Vagina (tissue), 2 donors: ENCODE data around the gene AHI1.

ENCODE experiments used
- POLR2A ChIP-seq, 2 donors: fragments of 450-650 bp; IDR thresholded peaks; one replicate each; pipeline ENCODE4 v1.6.1; 2017; ENCODE audit warnings: antibody characterized with exemption in 2 of 2, mild to moderate bottlenecking in 2 of 2, moderate library complexity in 2 of 2
- POLR2AphosphoS5 ChIP-seq, 2 donors: sonication (generic); formaldehyde crosslinking; IDR thresholded peaks; one replicate each; pipeline ENCODE4 v1.9.0; 2017; ENCODE audit warnings: antibody characterized with exemption in 2 of 2, mild to moderate bottlenecking in 2 of 2, low read depth in 1 of 2; ENCODE audit not compliant: insufficient read depth in 1 of 2
- TF ChIP-seq, protein P1 (sequence below), 3 experiments: fragments of 450-650 bp in 2 of 3; fragments of 200-600 bp in 1 of 3; sonication (generic) in 1 of 3; IDR thresholded peaks; one replicate each; pipeline ENCODE4 v1.5.1; 2017 to 2019; ENCODE audit warnings: antibody characterized with exemption in 3 of 3, mild to moderate bottlenecking in 2 of 3, moderate library complexity in 2 of 3

DNA sequence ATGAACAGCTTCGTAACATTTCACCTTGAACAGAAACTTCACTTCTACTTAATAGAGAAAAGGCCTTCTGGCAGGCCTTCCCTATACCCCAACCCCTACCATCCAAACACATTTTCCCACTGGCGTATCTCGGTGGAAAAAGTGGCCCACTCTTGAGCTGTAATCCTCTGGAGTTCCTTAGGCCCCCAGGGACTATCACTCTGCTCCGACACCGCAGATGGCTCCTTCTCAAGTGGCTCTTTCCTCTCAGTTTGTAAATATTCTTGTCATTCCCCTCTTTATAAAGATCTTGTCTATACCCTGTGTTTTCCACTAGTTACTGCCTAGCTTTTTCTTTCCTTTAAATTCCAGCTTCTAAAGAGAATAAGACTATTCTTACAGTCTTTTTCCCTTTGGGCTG lies 207.7 kb downstream of the AHI1 start:
- TF ChIP-seq POLR2AphosphoS5 (IDR thresholded peaks at IDR 0.05; ENCODE audit: insufficient read depth in 1 of 2, low read depth in 1 of 2) (no peak), POLR2A (IDR thresholded peaks at IDR 0.05) (no peak)
- TF ChIP-seq, protein P1, sequence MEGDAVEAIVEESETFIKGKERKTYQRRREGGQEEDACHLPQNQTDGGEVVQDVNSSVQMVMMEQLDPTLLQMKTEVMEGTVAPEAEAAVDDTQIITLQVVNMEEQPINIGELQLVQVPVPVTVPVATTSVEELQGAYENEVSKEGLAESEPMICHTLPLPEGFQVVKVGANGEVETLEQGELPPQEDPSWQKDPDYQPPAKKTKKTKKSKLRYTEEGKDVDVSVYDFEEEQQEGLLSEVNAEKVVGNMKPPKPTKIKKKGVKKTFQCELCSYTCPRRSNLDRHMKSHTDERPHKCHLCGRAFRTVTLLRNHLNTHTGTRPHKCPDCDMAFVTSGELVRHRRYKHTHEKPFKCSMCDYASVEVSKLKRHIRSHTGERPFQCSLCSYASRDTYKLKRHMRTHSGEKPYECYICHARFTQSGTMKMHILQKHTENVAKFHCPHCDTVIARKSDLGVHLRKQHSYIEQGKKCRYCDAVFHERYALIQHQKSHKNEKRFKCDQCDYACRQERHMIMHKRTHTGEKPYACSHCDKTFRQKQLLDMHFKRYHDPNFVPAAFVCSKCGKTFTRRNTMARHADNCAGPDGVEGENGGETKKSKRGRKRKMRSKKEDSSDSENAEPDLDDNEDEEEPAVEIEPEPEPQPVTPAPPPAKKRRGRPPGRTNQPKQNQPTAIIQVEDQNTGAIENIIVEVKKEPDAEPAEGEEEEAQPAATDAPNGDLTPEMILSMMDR (IDR thresholded peaks at IDR 0.05): no peak
